C4-2B (cell line): ENCODE data around the gene CSNK2A1.
"Not testable (repeated sequence)": the region's sequence is repeated elsewhere in the genome, so short reads cannot be mapped to it uniquely, and the experiment has no call there.

Source experiments
- ZFX ChIP-seq: fragments of 450-650 bp; IDR thresholded peaks from 2 replicates; pipeline ENCODE4 v1.6.1; 2017
- TF ChIP-seq, protein P1 (sequence below): fragments of 450-650 bp; conservative IDR thresholded peaks from 2 replicates; pipeline ENCODE4 v1.5.1; 2017; ENCODE audit warnings: mild to moderate bottlenecking

DNA sequence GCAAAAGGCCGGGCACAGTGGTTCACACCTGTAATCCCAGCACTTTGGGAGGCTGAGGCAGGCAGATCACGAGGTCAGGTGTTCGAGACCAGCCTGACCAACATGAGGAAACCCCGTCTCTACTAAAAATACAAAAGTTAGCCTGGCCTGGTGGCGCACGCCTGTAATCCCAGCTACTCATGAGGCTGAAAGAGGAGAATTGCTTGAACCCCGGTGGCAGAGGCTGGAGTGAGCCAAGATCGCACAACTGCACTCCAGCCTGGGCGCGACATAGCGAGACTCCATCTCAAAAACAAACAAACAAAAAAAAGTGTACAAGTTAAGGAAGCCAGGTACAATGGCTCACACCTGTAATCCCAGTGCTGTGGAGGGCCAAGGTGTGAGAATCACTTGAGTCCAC lies 91.6 kb downstream of the CSNK2A1 start:
- TF ChIP-seq, protein P1, sequence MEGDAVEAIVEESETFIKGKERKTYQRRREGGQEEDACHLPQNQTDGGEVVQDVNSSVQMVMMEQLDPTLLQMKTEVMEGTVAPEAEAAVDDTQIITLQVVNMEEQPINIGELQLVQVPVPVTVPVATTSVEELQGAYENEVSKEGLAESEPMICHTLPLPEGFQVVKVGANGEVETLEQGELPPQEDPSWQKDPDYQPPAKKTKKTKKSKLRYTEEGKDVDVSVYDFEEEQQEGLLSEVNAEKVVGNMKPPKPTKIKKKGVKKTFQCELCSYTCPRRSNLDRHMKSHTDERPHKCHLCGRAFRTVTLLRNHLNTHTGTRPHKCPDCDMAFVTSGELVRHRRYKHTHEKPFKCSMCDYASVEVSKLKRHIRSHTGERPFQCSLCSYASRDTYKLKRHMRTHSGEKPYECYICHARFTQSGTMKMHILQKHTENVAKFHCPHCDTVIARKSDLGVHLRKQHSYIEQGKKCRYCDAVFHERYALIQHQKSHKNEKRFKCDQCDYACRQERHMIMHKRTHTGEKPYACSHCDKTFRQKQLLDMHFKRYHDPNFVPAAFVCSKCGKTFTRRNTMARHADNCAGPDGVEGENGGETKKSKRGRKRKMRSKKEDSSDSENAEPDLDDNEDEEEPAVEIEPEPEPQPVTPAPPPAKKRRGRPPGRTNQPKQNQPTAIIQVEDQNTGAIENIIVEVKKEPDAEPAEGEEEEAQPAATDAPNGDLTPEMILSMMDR = not testable (repeated sequence)
- TF ChIP-seq ZFX = not testable (repeated sequence)
